GM19468 (cell line): Measurements from ENCODE around the gene GOLGA8M.
"Not testable (repeated sequence)": the region's sequence is repeated elsewhere in the genome, so short reads cannot be mapped to it uniquely, and the experiment has no call there.

Experiments used
- ATAC-seq: cut with Tn5 transposase; IDR thresholded peaks from one replicate; pipeline ENCODE4 v1.9.1; 2021; ENCODE audit warnings: mild to moderate bottlenecking, moderate library complexity, moderate number of reproducible peaks; ENCODE audit not compliant: unreplicated experiment; ENCODE audit errors: extremely low read depth

The GOLGA8M gene

DNA sequence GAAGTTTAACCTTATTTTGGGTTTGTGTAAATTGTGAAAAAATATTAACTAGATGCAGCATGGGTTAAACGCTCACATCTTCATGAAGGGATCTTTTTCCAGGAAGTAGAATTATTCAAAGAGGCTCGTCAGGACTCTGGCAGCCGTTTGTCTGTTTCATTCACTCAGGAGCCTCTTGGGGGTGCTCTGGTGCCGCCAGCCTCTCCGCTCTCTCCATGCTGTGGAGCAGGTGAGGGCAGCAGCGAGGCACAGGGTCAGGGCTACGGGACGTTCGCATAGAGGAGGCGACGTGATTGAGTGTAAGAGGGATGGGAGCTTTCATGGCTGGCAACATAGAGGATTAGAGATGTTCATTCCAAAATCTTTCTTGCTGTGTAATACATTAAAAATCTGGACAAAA lies 48.5 kb downstream of the GOLGA8M start:
- ATAC-seq: not testable (repeated sequence)

DNA sequence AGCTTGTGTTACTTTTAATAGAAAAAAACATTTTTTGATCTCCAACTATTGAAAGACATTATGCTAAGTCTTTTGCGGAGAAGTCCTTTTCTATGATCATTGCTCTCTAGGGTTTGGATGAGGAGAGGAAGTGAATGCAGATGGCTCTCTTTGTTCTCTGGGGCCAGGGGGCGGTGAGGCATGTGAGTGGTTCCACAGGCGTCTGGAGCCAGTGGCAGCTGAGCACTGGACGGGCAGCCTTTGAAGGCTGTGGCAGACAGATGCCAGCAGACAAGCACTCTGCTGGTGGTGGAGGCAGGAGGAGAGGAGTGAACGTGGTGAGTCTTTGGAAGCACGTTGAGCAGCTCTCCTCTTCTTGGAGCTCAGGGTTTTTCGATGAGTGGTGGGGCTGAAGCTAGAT lies 51.5 kb downstream of the GOLGA8M start:
- ATAC-seq: not testable (repeated sequence)

DNA sequence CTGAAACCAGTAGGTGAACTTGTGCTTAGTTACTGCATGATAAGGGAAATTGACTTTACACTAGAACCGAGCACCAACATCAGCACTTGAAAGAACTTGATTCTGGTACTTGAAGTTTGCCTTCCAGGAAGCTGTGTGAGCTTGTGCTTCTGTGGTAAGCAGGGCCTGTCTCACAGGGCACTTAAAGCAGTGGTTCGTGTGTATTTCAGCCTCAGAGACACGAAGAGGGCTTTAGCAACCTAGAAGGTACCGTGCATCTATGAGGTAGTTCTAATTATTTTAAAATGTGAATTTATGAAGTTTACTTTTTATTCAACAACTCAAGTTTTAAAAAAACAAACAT lies 56.2 kb downstream of the GOLGA8M start:
- ATAC-seq: not testable (repeated sequence)

DNA sequence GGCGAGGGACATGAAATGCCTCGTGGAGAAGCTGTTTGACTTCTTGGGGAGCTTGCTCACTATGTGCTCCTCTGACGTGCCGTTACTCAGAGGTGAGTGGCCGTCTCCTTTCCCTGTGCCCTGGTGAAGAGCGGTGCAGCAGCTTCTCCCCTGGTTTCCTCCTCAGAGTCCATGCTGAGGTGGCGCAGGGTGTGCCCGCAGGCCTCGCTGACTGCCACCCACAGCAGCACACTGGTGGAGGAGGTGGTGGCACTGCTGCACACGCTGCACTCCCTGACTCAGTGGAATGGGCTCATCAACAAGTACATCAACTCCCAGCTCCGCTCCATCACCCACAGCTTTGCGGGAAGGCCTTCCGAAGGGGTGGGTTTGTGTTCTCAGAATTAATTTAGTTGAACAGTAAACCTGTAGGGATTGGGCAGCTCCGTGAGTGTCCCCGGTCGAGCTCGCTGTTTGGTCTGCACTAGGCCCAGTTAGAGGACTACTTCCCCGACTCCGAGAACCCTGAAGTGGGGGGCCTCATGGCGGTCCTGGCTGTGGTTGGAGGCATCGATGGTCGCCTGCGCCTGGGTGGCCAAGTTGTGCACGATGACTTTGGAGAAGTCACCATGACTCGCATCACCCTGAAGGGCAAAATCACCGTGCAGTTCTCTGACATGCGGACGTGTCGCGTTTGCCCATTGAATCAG lies 56.7 kb downstream of the GOLGA8M start:
- not testable (repeated sequence) for ATAC-seq

DNA sequence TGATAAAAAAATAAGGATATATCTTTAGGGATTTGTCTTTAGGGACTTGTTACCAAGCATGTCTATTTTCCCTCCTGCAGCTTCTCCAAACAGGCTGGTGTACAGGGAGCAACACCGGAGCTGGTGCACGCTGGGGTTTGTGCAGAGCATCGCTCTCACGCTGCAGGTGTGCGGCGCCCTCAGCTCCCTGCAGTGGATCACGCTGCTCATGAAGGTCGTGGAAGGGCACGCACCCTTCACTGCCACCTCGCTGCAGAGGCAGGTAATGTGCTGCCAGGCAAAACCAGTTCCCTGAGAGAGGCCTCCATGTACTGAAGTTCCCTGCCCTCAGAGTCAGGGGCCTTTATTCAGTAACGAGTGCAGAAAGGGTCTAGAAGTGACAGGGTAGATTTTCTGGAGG lies 58.0 kb downstream of the GOLGA8M start:
- not testable (repeated sequence) for ATAC-seq

DNA sequence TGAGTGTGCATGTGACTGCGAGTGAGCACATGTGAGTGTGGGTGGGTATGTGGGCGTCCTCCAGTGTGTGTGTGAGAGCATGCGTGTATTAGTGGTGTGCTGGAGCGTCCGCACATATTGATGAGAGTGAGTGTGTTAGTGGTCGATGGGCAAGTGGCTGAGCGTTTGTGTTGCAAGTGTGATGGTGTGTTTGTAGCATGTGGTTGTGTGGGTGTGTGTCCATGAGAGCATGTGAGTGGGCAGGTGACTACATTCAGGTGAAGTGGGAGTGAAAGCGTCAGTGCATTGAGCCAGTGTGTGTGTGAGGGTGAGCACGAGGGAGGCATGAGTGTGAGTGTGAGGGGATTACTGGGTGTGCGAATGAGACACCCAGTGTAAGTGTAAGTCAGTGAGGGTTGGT lies 59.7 kb downstream of the GOLGA8M start:
- ATAC-seq: not testable (repeated sequence)
